Neural cell (in vitro differentiated cells): ENCODE results near the gene MTMR3. TPM values are rescaled to one million over a fixed set of nuclear protein-coding genes. Genes with fewer than 3 reads are reported as not detected.

Source experiments
- H2AFZ ChIP-seq: fragments of 200-600, 300-800 bp; sonication (generic), shearing (Covaris generic); 2 replicates; pipeline ENCODE4 v1.6.0; 2014; ENCODE audit warnings: low read depth, mild to moderate bottlenecking, antibody characterized with exemption, low read length, moderate library complexity
- H3F3A ChIP-seq: fragments of 200-600 bp; shearing (Covaris generic); 2 replicates; pipeline ENCODE4 v1.6.1; 2016; ENCODE audit warnings: mild to moderate bottlenecking, moderate library complexity, mixed read lengths, antibody characterized with exemption, low read length; ENCODE audit not compliant: insufficient read depth, poor library complexity, severe bottlenecking
- H3K27ac ChIP-seq: fragments of 200-600, 300-800 bp; sonication (generic), shearing (Covaris generic); 2 replicates; pipeline ENCODE4 v1.5.1; 2014; ENCODE audit warnings: mild to moderate bottlenecking, low read length, moderate library complexity
- H3K27me3 ChIP-seq: fragments of 300-800, 200-600 bp; sonication (generic), shearing (Covaris generic); 2 replicates; pipeline ENCODE4 v1.6.0; 2014; ENCODE audit warnings: mild to moderate bottlenecking, low read depth, low read length, moderate library complexity; ENCODE audit not compliant: insufficient read depth
- H3K36me3 ChIP-seq: fragments of 300-800, 200-600 bp; sonication (generic), shearing (Covaris generic); 2 replicates; pipeline ENCODE4 v1.5.1; 2014; ENCODE audit warnings: mild to moderate bottlenecking, antibody characterized with exemption, low read length, moderate library complexity; ENCODE audit not compliant: insufficient read depth
- H3K4me2 ChIP-seq: fragments of 300-800, 200-600 bp; sonication (generic), shearing (Covaris generic); 2 replicates; pipeline ENCODE4 v1.6.0; 2014; ENCODE audit warnings: mild to moderate bottlenecking, low read length
- H3K4me3 ChIP-seq: fragments of 300-800, 200-600 bp; sonication (generic), shearing (Covaris generic); 2 replicates; pipeline ENCODE4 v1.5.1; 2014; ENCODE audit warnings: mild to moderate bottlenecking, low read length, moderate library complexity
- H3K79me2 ChIP-seq: fragments of 200-600 bp; shearing (Covaris generic); replicated peaks from 2 replicates; pipeline ENCODE4 v1.6.0; 2014; ENCODE audit warnings: mild to moderate bottlenecking, low read length, moderate library complexity; ENCODE audit not compliant: insufficient read depth
- H3K9ac ChIP-seq: fragments of 300-800, 200-600 bp; sonication (generic), shearing (Covaris generic); 2 replicates; pipeline ENCODE4 v1.6.1; 2016; ENCODE audit warnings: mild to moderate bottlenecking, low read length, mixed read lengths
- H3K9me2 ChIP-seq: fragments of 200-600 bp; shearing (Covaris generic); 2 replicates; pipeline ENCODE4 v1.6.1; 2016; ENCODE audit warnings: mild to moderate bottlenecking, low read length, mixed read lengths; ENCODE audit not compliant: insufficient read depth
- H3K9me3 ChIP-seq: fragments of 200-600, 300-800 bp; sonication (generic), shearing (Covaris generic); 2 replicates; pipeline ENCODE4 v1.6.1; 2016; ENCODE audit warnings: mild to moderate bottlenecking, mixed run types, low read length, moderate library complexity, mixed read lengths
- H4K20me1 ChIP-seq: fragments of 200-600 bp; shearing (Covaris generic); 2 replicates; pipeline ENCODE4 v1.6.1; 2016; ENCODE audit warnings: mild to moderate bottlenecking, mixed run types; ENCODE audit not compliant: insufficient read depth
- CTCF ChIP-seq: fragments of 450-650 bp; IDR thresholded peaks from 2 replicates; pipeline ENCODE4 v1.5.1; 2014; ENCODE audit warnings: antibody characterized with exemption, mild to moderate bottlenecking, moderate library complexity; ENCODE audit not compliant: poor library complexity, severe bottlenecking
- EP300 ChIP-seq: fragments of 450-650 bp; conservative IDR thresholded peaks from 2 replicates; pipeline ENCODE4 v1.6.1; 2014; ENCODE audit warnings: antibody characterized with exemption, mild to moderate bottlenecking, moderate library complexity; ENCODE audit not compliant: poor library complexity, severe bottlenecking
- MXI1 ChIP-seq: fragments of 450-650 bp; conservative IDR thresholded peaks from 2 replicates; pipeline ENCODE4 v1.6.1; 2014; ENCODE audit warnings: antibody characterized with exemption, mild to moderate bottlenecking; ENCODE audit not compliant: poor library complexity, severe bottlenecking
- POLR2AphosphoS5 ChIP-seq: IDR thresholded peaks from 2 replicates; pipeline ENCODE4 v1.6.1; 2012
- RAD21 ChIP-seq: fragments of 450-650 bp; conservative IDR thresholded peaks from 2 replicates; pipeline ENCODE4 v1.6.1; 2014; ENCODE audit warnings: antibody characterized with exemption, mild to moderate bottlenecking, moderate library complexity
- REST ChIP-seq: IDR thresholded peaks from 2 replicates; pipeline ENCODE4 v1.6.1; 2012; ENCODE audit warnings: borderline replicate concordance
- SMC3 ChIP-seq: fragments of 450-650 bp; conservative IDR thresholded peaks from 2 replicates; pipeline ENCODE4 v1.6.1; 2014; ENCODE audit warnings: antibody characterized with exemption, mild to moderate bottlenecking, moderate library complexity; ENCODE audit not compliant: poor library complexity
- TAF1 ChIP-seq: IDR thresholded peaks from 2 replicates; pipeline ENCODE4 v1.6.1; 2012; ENCODE audit warnings: low read depth
- polyA plus RNA-seq: library from polyadenylated mRNA; depleted of rRNA; stranded (reverse); fragments of >200 nt; gene quantifications from 2 replicates; pipeline ENCODE4 v1.2.3, GENCODE V29; 2014

MTMR3 gene
- polyA plus RNA-seq, 1 donor from 2014 or later = 46.7 TPM

- Histone ChIP-seq H3K27ac (no peak overlapping the region), H3K9me2 (no peaks in the 10 kb centered on the region), H3K36me3 (no peaks in the 10 kb centered on the region), H3F3A (no peaks in the 10 kb centered on the region), H2AFZ (no peak overlapping the region), H4K20me1 (no peaks in the 10 kb centered on the region), H3K9me3 (no peaks in the 10 kb centered on the region), H3K4me3 (no peak overlapping the region), H3K79me2 (peaks cover 85% of the 10 kb centered on the region), H3K9ac (no peak overlapping the region), H3K4me2 (no peak overlapping the region), H3K27me3 (no peaks in the 10 kb centered on the region)
- TF ChIP-seq RAD21 = no peak
- no peak for TF ChIP-seq POLR2AphosphoS5
- TF ChIP-seq TAF1 = no peak
- no peak for TF ChIP-seq MXI1
- no peak for TF ChIP-seq EP300
- TF ChIP-seq REST = no peak
Observed at GRCh38 chr22:29926057-29926456, 43.1 kb downstream of the MTMR3 start.

GRCh38 chr22:29932136-29932535 lies 49.2 kb downstream of the MTMR3 start:
- no peak overlapping the region for H3K27ac ChIP-seq
- H3F3A ChIP-seq = no peaks in the 10 kb centered on the region
- no peak overlapping the region for H3K4me3 ChIP-seq
- no peaks in the 10 kb centered on the region for H4K20me1 ChIP-seq
- no peak overlapping the region for H2AFZ ChIP-seq
- no peak overlapping the region for H3K9ac ChIP-seq
- no peak overlapping the region for H3K4me2 ChIP-seq
- peaks cover 73% of the 10 kb centered on the region for H3K79me2 ChIP-seq
- no peaks in the 10 kb centered on the region for H3K27me3 ChIP-seq
- no peaks in the 10 kb centered on the region for H3K36me3 ChIP-seq
- TF ChIP-seq CTCF = no peak
- TF ChIP-seq EP300 = no peak
- TF ChIP-seq SMC3 = no peak
- no peak for TF ChIP-seq REST
- TF ChIP-seq POLR2AphosphoS5 = no peak
- no peaks in the 10 kb centered on the region for H3K9me2 ChIP-seq
- H3K9me3 ChIP-seq = no peaks in the 10 kb centered on the region
